K562 (cell line): ENCODE results near the gene PTPMT1. TPM values are rescaled to one million over a fixed set of nuclear protein-coding genes. Genes with fewer than 3 reads are reported as not detected.

Experiments used
- BACH1 ChIP-seq: fragments of 200-800 bp; sonication (Bioruptor generic); IDR thresholded peaks from 2 replicates; pipeline ENCODE4 v1.6.1; 2016; ENCODE audit warnings: missing genetic modification characterization, missing compliant biosample characterization
- BCOR ChIP-seq: fragments of 450-650 bp; IDR thresholded peaks from 2 replicates; pipeline ENCODE4 v1.6.1; 2016
- CCAR2 ChIP-seq: fragments of 200-400 bp; formaldehyde crosslinking; IDR thresholded peaks from 2 replicates; pipeline ENCODE4 v1.6.1; 2017; ENCODE audit warnings: mild to moderate bottlenecking, low read depth, low read length
- CXXC5 ChIP-seq: fragments of 250-450 bp; sonication (Bioruptor Pico); IDR thresholded peaks from 2 replicates; pipeline ENCODE4 v1.8.0; 2022; ENCODE audit warnings: inconsistent platforms, mild to moderate bottlenecking, moderate library complexity
- JUN ChIP-seq, 2 experiments: sonication (generic) in 1 of 2; formaldehyde crosslinking in 1 of 2; IDR thresholded peaks; 2 replicates each; pipeline versions ENCODE4 v1.6.1 to v1.8.0; 2012 to 2022; ENCODE audit warnings: borderline replicate concordance in 2 of 2, mild to moderate bottlenecking in 2 of 2, improper control_type of control experiment in 1 of 2, low read depth in 1 of 2, low read length in 1 of 2, missing genetic modification reagents in 1 of 2
- KDM4B ChIP-seq, 2 experiments: fragments of 450-650 bp in 1 of 2; sonication (generic) in 1 of 2; IDR thresholded peaks; 2 replicates each; pipeline ENCODE4 v1.6.1; 2016 to 2017; ENCODE audit warnings: borderline replicate concordance in 2 of 2, antibody characterized with exemption in 1 of 2, low read depth in 1 of 2, mild to moderate bottlenecking in 1 of 2
- MTA1 ChIP-seq: fragments of 450-650 bp; IDR thresholded peaks from 2 replicates; pipeline ENCODE4 v1.6.1; 2017; ENCODE audit warnings: borderline replicate concordance
- PPARD ChIP-seq: fragments of 250-450 bp; sonication (Bioruptor Pico); IDR thresholded peaks from 2 replicates; pipeline ENCODE4 v1.8.0; 2022; ENCODE audit warnings: inconsistent platforms, mild to moderate bottlenecking, moderate library complexity
- RUNX1 ChIP-seq: sonication (generic); IDR thresholded peaks from 2 replicates; pipeline ENCODE4 v1.6.1; 2016; ENCODE audit warnings: antibody characterized with exemption, low read depth
- SMARCB1 ChIP-seq: IDR thresholded peaks from 2 replicates; pipeline ENCODE4 v1.6.1; 2011; ENCODE audit warnings: improper control_type of control experiment, low read depth; ENCODE audit not compliant: insufficient read length
- SNIP1 ChIP-seq: fragments of 450-650 bp; IDR thresholded peaks from 2 replicates; pipeline ENCODE4 v1.7.1; 2017; ENCODE audit warnings: low read depth, mild to moderate bottlenecking
- TCF3 ChIP-seq: sonication (generic); formaldehyde crosslinking; IDR thresholded peaks from 2 replicates; pipeline ENCODE4 v1.4.0; 2020; ENCODE audit warnings: mild to moderate bottlenecking, missing genetic modification reagents
- WHSC1 ChIP-seq: IDR thresholded peaks from one replicate; pipeline ENCODE4 v1.6.1; 2012; ENCODE audit warnings: low read length, control low read depth, inconsistent platforms
- ZNF41 ChIP-seq: fragments of 250-450 bp; sonication (Bioruptor Pico); conservative IDR thresholded peaks from 2 replicates; pipeline ENCODE4 v1.4.0; 2020; ENCODE audit warnings: mild to moderate bottlenecking
- ZNF699 ChIP-seq: fragments of 250-450 bp; sonication (Bioruptor Pico); IDR thresholded peaks from 2 replicates; pipeline ENCODE4 v1.8.0; 2021; ENCODE audit warnings: mild to moderate bottlenecking, moderate library complexity; ENCODE audit not compliant: insufficient replicate concordance
- ZZZ3 ChIP-seq: fragments of 450-650 bp; IDR thresholded peaks from 2 replicates; pipeline ENCODE4 v1.6.1; 2016; ENCODE audit warnings: antibody characterized with exemption, mild to moderate bottlenecking, moderate library complexity
- polyA plus RNA-seq, 8 experiments: library from polyadenylated mRNA; depleted of rRNA in 4 of 8; stranded (reverse) in 5 of 8; unstranded in 3 of 8; fragments of >200 nt; fragmentation: Nextera tagmentation in 2 of 8; fragmentation: Illumina TruSeq in 1 of 8; extraction: Ambion mirVana in 2 of 8; extraction: Trizol in 1 of 8; gene quantifications; 2 replicates each; pipeline versions ENCODE4 v1.2.1 to v1.2.3, GENCODE V29; 2011 to 2014; ENCODE audit warnings: inconsistent platforms in 1 of 8, missing spikeins in 1 of 8
- total RNA-seq, 7 experiments: library from RNA; depleted of rRNA in 6 of 7; stranded (reverse); fragments of >200 nt in 6 of 7; fragmentation: Illumina TruSeq in 2 of 7; extraction: Trizol in 2 of 7; gene quantifications; 2 replicates each; pipeline versions ENCODE4 v1.2.1 to v1.2.3, GENCODE V29; 2011 to 2021; ENCODE audit warnings: low replicate concordance in 1 of 7
- TF ChIP-seq, protein P1 (sequence below): fragments of 450-650 bp; IDR thresholded peaks from 2 replicates; pipeline ENCODE4 v1.6.1; 2017; ENCODE audit warnings: antibody characterized with exemption
- TF ChIP-seq, protein P2 (sequence below): sonication (generic); formaldehyde crosslinking; IDR thresholded peaks from 2 replicates; pipeline ENCODE4 v1.8.0; 2023; ENCODE audit warnings: missing genetic modification reagents, mild to moderate bottlenecking, borderline replicate concordance

The PTPMT1 gene
- total and polyA plus RNA-seq, 9 of the 15 experiments (the other 6 are each of a cell fraction or from before 2014, with no cell fraction given): 10.4 to 140 (median 67.2) TPM

DNA sequence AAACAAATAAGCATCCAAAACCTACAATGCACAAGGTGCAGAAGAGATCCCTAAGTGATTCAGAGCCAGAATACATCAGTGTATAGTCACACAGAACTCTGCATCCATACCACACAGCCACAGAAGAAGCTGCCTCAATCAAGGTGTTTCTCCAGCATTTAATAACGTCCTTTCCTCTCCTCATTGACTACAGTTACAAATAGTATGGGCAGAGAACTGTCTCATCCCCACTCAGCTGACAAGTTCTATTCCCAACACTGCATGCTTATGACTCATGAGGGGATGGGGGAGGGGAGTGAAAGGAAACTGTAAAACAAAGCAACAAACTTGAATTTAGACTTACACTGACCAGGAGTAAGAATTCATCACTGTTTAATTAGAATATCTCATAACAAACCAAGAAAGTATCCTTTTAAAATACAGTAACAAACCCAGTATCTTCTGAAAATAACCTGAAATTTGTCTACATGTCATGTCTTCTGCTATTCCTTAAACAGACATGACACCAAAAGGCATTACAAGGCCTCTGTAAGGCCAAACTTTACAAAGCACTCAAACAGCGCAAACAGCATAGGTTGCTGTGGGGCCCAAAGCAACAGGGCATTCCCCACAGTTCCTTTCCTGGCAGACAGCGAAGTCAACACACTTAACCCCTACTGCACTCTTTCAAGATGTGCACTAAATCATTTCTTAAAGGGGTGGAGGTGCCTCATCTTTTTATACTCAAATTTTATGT, 41.7 kb upstream of the PTPMT1 start (continued):
- TF ChIP-seq SMARCB1: no peak
- TF ChIP-seq WHSC1: no peak
- TF ChIP-seq ZNF699 (CRISPR knock-in tag): no peak
- no peak for TF ChIP-seq CXXC5
- TF ChIP-seq BCOR: no peak
- TF ChIP-seq BACH1 (tag): no peak
- no peak for TF ChIP-seq CCAR2
- TF ChIP-seq JUN (IDR thresholded peaks at IDR 0.05; ENCODE audit: borderline replicate concordance, low read depth, low read length): peak; percentile 98
- TF ChIP-seq JUN (CRISPR knock-in tag; IDR thresholded peaks at IDR 0.05; ENCODE audit: borderline replicate concordance): no peak
- no peak for TF ChIP-seq MTA1
- TF ChIP-seq, protein P1, sequence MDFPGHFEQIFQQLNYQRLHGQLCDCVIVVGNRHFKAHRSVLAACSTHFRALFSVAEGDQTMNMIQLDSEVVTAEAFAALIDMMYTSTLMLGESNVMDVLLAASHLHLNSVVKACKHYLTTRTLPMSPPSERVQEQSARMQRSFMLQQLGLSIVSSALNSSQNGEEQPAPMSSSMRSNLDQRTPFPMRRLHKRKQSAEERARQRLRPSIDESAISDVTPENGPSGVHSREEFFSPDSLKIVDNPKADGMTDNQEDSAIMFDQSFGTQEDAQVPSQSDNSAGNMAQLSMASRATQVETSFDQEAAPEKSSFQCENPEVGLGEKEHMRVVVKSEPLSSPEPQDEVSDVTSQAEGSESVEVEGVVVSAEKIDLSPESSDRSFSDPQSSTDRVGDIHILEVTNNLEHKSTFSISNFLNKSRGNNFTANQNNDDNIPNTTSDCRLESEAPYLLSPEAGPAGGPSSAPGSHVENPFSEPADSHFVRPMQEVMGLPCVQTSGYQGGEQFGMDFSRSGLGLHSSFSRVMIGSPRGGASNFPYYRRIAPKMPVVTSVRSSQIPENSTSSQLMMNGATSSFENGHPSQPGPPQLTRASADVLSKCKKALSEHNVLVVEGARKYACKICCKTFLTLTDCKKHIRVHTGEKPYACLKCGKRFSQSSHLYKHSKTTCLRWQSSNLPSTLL: no peak
- TF ChIP-seq RUNX1: no peak
- TF ChIP-seq ZZZ3: no peak
- TF ChIP-seq ZNF41 (CRISPR knock-in tag): no peak
- TF ChIP-seq PPARD (CRISPR knock-in tag): no peak
- no peak for TF ChIP-seq KDM4B (IDR thresholded peaks at IDR 0.05; ENCODE audit: borderline replicate concordance in 2 of 2, low read depth in 1 of 2)
- TF ChIP-seq, protein P2, sequence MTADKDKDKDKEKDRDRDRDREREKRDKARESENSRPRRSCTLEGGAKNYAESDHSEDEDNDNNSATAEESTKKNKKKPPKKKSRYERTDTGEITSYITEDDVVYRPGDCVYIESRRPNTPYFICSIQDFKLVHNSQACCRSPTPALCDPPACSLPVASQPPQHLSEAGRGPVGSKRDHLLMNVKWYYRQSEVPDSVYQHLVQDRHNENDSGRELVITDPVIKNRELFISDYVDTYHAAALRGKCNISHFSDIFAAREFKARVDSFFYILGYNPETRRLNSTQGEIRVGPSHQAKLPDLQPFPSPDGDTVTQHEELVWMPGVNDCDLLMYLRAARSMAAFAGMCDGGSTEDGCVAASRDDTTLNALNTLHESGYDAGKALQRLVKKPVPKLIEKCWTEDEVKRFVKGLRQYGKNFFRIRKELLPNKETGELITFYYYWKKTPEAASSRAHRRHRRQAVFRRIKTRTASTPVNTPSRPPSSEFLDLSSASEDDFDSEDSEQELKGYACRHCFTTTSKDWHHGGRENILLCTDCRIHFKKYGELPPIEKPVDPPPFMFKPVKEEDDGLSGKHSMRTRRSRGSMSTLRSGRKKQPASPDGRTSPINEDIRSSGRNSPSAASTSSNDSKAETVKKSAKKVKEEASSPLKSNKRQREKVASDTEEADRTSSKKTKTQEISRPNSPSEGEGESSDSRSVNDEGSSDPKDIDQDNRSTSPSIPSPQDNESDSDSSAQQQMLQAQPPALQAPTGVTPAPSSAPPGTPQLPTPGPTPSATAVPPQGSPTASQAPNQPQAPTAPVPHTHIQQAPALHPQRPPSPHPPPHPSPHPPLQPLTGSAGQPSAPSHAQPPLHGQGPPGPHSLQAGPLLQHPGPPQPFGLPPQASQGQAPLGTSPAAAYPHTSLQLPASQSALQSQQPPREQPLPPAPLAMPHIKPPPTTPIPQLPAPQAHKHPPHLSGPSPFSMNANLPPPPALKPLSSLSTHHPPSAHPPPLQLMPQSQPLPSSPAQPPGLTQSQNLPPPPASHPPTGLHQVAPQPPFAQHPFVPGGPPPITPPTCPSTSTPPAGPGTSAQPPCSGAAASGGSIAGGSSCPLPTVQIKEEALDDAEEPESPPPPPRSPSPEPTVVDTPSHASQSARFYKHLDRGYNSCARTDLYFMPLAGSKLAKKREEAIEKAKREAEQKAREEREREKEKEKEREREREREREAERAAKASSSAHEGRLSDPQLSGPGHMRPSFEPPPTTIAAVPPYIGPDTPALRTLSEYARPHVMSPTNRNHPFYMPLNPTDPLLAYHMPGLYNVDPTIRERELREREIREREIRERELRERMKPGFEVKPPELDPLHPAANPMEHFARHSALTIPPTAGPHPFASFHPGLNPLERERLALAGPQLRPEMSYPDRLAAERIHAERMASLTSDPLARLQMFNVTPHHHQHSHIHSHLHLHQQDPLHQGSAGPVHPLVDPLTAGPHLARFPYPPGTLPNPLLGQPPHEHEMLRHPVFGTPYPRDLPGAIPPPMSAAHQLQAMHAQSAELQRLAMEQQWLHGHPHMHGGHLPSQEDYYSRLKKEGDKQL (CRISPR knock-in tag): no peak
- no peak for TF ChIP-seq TCF3 (CRISPR knock-in tag)
- TF ChIP-seq SNIP1: no peak
